ENCODE measurements around the gene USP44.

DNA sequence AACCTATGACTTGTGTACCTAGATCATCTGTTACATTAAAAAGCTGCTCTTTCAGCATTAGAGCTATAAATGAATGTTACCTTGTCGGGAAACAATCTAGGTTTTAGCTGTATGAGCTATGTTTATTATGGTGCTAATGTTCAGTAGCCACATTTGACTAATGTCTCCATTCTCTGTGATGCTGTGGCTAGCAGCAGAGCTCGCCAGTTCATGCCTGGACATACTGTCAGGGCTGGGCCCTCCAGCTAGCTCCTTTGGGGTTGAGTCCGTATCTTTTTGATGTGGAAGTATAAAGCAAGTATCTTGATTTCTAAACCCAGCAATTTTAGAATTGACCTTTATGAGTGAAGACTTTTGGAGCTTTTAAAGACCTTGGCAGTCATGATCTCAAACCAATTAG, 36.1 kb downstream of the USP44 start:
- no peak for TF ChIP-seq POLR2A (IDR thresholded peaks at IDR 0.05)
- TF ChIP-seq, protein P1, sequence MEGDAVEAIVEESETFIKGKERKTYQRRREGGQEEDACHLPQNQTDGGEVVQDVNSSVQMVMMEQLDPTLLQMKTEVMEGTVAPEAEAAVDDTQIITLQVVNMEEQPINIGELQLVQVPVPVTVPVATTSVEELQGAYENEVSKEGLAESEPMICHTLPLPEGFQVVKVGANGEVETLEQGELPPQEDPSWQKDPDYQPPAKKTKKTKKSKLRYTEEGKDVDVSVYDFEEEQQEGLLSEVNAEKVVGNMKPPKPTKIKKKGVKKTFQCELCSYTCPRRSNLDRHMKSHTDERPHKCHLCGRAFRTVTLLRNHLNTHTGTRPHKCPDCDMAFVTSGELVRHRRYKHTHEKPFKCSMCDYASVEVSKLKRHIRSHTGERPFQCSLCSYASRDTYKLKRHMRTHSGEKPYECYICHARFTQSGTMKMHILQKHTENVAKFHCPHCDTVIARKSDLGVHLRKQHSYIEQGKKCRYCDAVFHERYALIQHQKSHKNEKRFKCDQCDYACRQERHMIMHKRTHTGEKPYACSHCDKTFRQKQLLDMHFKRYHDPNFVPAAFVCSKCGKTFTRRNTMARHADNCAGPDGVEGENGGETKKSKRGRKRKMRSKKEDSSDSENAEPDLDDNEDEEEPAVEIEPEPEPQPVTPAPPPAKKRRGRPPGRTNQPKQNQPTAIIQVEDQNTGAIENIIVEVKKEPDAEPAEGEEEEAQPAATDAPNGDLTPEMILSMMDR (IDR thresholded peaks at IDR 0.05): no peak
- TF ChIP-seq EP300 (IDR thresholded peaks at IDR 0.05): no peak
